Stimulated activated CD8-positive, alpha-beta memory T cell treated with anti-CD3 and anti-CD28 coated beads, Interleukin-15, amount 100 ng/mL, for 48 hours (primary cell): ENCODE results near the gene NISCH.

Experiments
- DNase-seq, 2 donors: peaks; one replicate each; pipeline ENCODE4 v3.0.0-alpha.2; 2020; ENCODE audit warnings: low read depth in 2 of 2

Gene NISCH

DNA sequence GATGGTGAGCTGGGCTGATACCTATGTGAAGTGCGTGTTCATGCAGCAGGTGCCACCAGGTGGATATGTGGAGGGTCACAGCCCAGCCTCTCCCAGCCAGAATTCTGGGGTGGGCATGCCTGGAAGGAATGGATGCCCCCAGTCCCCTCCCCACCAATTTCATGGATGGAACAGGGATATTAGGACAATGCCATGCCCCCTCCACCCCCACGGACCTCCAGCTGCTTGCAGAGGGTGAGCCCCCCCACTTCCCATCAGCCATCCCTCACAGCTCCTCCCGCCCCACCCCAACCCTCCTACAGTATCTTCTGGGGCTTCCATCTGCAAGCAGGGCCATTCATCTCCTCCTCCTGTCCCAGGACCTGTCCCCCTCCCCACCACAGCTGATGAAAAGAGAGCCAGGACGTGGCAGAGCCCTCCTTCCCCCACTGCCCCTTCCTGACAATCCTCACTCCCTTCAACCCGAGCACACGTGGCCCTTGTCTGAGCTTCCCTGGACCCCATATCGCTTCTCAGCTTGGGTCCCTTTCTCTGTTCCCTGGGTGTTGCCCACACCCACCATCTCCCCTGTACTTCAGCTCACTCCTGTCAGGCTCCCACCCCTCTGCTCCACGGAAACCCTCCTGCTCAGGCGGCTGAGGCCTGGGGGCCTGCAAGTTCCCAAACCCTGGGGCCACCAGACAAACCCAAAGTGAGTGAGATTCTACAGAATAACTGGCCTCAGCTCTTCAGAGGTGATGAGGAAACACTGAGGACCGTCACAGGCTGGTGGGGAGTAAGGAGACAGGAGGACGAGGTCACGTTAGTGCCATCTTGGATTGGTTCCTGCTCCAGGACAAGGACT, 7.7 kb upstream of the NISCH start:
- DNase-seq = no peak

DNA sequence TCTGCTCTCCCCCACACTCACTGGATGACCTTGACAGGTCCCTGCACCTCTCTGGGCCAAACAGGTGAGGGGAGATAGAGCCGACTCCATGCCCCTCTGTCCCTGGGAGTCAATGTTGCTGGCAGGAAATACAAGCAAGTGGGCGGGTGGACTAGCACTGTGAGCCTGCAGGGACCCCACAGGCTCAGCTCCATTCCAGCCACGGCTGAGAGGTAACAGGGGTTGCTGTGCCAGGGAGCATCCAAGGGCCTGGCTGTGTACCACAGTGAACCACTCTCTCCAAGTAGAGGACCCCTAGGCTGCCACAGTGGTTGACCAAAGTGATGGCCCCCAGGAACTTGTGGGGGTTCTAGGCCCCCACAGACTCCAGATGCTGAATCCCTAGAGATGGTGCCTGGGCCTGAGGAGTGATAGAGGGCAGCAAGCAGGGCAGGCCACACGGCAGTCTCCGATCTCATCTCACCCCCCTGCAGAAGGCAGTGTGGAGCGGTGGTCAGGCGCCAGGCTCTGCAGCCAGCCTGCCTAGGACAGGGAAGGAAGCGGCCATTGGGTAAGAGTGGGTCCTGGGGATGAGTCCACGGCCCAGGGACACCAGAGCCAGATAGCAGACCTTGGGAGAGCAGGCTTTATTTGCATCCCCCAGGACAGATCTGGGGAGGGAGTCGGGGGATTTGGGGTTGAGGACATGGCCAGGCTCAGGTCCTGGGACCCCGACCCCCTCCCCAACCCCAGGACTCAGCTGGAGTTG, 4.7 kb upstream of the NISCH start:
- DNase-seq = no peak

DNA sequence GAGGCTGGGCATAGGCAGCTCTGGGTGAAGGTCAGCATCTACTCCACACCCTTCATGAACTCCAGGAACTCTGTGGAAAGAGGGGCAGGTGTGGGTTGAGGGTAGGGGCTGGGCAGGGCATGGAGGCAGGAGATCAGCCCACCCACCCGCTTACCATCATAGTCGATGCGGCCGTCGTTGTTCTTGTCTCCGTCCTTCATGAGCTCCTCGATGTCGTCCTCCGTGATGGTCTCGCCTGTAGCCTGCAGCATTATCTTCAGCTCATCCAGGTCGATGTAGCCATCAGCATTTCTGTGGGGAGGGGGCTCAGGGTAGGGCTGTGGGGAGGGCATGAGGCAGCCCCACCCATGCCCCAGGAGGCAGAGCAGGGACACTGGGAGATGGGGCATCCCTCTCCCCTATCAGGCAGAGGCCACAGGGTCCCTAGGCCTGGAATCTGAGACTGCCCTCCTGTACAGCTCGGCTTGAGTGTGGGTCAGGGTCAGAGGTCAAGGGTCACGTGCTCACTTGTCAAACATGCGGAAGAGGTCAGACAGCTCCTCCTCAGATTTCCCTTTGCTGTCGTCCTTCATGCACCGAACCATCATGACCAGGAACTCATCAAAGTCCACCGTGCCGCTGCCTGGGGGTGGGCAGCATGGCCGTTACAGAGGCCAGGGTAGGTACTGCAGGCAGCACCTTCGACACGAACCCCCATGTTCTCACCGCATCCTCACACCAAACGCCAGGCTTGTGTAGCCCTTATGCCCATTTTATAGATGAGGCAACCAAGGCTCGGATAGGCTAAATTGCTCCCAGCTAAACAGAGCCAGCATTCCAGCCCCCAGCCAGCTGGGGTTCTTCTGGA, 3.9 kb upstream of the NISCH start:
- DNase-seq = no peak

DNA sequence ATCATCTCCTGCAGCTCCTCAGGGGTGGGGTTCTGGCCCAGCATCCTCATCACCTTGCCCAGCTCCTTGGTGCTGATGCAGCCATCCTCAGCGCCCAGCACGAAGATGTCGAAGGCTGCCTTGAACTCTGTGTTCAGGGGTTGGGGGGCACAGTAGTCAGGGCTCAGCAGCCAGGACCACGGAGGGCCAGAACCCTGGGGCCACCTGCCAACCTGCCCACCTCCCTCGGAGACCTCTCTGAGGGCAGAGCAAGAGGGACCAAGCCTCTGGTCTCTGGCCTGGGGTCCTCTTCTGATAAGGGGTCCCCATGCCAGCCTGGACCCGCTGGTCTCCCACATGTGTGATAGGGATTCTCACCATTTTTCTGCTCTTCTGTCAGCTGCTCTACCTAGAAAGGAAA, 3.3 kb upstream of the NISCH start:
- DNase-seq = no peak

DNA sequence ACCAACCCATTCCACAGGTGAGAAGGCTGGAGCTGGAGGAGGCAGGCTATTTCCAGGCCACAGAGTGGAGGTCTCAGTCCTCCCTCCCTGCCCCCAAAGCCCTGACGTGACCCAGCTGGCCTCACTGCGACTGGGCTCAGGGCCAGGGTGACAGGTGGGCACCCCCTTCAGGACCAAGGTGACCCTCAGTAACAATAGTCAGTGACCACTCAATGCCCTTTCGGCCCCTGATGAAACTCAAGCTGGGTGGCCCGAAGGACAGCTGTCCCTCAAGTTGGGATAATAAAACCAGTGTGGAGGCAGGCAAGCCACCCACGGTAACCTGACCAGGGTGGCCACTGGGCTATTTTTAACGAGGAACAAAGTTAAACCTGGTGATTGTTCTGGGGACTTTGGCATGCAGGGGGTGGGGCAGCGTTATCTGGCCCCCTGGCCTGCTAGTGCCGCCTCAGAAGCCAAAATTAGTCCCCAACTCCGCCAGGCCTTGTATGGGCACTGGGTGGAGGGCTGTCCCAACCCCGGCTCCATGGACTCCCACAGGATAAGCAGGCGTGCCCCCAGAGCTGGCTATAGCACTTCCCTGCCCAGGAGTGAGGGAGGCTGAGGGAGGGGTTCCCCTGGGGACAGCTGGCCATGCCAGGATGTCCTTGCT, 2.7 kb upstream of the NISCH start:
- no peak for DNase-seq

DNA sequence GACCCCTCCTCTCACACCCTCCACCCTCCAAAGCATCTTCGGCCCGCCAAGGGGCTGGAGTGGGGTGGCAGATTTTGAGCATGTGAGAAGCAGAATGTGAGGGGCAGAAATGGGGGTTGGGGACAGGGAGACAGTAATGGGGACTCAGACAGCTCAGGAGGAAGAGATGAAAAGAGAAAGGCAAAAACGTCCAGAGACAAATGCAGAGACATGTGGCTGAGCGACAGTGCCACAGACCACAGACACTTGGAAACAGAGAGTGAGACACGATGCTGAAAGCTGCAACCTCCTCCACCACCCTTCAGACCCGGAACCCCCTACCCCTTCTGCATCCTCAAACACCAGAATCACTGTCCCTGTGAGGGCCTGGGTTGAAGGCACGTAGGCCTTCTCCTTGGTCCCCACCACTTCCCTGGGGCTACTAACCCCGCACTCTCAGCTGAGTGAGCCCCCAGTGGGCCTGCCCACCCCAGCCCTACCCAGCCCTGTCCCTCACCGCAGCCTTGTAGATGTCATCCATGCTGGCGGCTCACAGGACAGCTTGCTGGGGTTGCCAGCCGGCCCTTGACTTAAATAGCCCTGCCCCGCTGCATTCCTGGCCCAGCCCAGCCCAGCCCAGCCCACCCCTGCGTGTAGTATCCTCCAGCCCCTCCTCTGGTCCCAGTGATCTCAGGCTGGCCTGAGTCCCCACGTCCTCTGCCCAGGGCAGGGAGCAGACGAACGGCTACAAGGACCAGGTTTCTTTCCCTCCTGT, 1.7 kb upstream of the NISCH start, which contains the start of gene TNNC1:
TNNC1 (minus strand) TSS at position 546 of the 754 bp plus-strand sequence; CDS start at position 520, 26 bp downstream.
- no peak for DNase-seq

DNA sequence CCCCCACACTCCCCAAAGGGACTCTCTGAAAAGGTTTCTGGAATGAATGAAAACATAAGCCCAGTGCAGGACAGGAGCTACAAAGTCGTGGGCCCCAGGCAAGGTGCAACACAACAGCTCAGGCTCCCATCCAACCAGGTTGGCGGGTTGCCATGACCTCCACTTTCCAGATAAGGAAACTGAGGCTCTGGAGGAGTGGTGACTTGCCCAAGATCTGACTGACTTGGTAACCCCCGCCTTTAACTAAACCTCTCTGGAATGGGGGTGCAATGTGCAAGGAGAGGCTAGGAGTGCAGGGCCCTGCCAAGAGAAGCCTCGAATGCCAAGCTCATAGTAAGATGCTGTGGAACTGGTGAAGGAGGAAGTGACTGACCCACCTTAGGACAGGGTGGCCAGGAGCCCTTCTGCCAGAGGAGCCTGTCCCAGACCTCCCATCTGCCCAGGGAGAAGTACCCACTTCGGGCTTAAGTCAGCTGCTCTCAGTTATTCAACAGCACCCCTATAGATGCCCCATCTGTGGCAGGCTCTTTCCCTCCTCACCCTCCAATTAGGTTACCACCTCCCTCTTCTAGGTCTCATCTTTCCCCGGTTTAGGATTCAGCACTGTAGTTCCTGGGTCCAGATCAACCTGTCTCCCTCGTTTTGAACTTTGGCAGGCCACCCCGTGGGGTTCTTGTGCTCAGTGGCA, 1.0 kb upstream of the NISCH start:
- no peak for DNase-seq

DNA sequence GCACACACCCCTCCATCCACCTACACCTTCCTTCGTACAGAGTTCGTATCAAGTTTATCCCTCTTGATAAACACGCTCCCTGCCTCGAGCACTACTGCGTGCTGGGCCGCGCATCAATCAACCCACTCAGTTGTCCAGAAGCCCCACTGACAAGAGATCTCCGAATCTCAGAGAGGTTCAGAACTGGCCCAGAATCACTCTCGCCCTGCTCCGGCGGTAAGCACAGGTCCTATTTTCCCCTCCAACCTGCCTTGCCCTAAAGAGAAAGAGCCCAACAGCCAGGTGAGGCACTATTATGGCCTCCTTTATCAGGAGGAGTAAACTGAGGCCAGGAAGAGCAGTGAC, 494 bp upstream of the NISCH start:
- no peak for DNase-seq

DNA sequence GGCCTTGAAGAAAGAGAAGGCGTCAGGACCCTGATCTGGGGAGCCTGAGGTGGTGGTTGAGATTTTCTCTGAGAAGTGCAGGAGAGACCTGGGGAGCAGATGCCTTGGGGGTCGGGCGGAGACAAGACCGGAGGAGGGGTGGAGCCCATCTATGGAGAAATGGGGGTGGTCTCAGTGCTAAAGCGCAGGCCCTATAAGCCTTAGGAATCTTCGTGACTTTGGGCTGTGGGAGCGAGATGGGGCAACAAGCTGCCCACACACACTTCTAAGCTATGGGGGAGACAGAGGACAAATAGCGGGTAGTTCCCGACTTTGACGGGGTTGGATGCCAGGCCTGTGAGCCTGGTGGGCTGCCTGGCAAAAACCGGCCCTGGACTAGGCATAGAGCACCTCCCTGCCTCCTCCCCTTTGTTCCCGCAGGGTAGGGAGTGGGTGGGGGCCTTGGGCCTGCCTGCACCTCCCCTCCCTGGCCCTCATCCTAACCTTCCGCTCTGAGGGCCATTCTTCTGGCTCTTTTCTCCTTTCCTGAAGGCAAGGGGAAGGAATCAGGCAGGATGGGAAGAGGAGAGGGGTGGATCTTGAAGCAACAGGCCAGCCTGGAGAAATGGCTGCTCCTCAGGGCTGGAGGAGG, 880 bp downstream of the NISCH start:
- DNase-seq = no peak

DNA sequence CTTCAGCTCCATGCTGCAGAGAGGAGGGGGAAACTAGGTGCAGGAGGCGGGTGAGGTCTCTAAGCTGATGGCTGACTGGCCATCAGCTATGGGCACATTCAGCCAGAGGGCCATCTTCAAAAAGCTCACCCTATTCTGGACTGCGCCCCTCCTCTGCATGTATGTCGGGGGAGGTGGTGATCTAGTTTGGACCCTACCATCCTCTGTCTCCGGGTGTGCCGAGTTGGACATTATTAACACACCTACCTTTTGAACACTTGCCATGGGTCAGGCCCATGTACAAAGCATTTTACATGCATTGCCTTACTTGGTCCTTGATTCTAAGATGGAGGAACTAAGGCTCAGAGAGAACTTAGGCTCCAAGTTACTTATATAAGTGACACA, 1.4 kb downstream of the NISCH start:
- DNase-seq = no peak

DNA sequence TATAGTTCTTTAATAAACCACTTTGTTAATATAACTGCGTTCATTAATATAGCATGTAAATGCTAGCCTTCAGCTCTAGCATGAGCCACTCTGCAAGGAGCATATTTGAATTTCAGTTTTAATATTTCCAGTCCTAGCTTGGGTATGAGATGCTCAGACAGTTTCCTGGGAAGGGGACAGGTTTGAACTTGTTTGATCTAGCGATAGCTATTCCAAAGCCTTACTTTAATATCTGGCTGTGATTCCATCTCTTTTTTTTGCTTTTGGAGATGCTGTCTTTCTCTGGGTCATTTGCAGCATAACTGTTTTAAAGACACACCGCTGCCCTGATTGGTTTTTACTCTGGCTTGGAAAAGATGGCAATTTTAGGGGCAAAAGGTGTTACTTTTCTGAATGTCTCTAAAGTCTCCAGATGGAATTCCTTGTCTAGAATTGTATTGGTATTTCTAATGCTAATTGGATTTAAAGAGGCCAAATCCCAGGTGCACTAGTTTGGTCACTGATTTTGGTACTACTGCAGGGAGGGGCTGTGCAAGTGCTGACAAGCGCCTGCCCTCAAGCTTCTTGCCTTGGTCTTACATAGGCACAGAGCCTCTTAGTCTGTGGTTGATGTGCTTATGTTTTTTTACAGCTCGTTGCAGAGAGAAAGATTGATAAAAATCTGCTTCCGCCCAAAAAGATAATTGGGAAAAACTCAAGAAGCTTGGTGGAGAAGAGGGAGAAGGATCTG, 2.8 kb downstream of the NISCH start:
- no peak for DNase-seq

DNA sequence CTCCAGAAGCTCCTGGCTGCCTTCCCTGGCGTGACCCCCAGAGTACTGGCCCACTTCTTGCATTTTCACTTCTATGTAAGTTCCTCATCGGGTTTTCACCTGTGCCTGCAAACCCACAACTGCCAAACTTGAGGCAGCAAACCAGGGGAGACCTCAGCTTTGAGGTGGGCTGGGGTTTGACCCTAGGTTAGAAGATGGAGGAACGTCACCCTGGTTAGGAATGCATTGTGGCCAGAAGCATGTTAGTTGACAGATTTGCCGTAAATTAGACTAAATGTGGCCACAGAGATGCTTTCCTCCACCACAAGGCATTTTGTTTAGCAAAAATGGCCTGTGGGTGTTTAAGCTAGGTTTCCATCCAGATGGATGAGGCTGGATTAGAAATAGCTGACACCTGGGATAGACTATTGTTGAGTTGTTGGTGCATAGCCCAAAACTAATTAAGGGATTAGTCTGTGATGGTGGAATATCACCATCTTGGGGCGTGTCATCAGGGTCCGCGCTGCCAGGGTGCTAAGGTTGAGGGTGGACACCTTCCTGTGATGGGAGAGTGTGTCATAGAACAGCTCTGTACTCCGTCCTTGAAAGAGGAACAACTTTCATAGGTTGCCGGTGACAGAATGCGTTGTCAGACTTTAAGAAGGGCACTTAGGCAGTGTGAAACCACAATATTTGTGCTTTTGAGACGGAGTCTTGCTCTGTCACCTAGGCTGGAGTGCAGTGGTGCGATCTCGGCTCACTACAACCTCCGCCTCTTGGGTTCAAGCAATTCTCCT, 3.6 kb downstream of the NISCH start:
- DNase-seq = no peak

DNA sequence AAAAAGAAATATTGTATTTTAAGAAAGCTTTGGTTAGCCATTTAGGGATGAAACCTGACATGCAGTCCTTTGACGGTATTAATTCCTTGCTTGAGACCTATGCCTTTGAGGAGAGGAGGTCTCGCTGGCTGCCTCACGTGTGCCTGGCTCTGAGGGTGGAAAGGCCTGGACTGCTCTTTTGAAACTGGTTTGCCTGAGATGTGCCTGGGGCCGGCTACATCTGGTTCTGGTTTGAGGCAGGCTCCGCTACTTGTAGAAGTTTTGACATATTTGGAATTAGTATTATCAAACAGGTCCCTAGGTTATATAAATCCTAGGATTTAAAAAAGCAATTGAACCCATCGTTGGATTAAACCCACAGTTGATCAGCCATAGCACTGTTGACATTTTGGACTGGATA, 6.5 kb downstream of the NISCH start:
- no peak for DNase-seq

DNA sequence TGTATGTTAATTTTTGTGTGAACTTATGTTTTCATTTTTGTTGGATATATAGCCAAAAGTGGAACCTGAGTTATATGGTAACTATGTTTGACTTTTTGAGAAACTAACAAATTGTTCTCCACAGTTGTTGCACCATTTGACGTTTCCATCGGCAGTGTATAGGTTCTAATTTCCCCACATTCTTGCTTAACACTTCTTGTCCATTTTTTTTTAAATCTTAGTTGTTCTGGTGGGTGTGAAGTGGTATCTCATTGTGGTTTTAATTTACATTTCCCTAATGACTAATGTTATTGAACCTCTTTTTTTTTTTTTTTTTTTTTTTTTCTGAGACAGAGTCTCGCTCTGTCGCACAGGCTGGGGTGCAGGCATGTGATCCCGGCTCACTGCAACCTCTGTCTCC, 8.0 kb downstream of the NISCH start:
- no peak for DNase-seq

DNA sequence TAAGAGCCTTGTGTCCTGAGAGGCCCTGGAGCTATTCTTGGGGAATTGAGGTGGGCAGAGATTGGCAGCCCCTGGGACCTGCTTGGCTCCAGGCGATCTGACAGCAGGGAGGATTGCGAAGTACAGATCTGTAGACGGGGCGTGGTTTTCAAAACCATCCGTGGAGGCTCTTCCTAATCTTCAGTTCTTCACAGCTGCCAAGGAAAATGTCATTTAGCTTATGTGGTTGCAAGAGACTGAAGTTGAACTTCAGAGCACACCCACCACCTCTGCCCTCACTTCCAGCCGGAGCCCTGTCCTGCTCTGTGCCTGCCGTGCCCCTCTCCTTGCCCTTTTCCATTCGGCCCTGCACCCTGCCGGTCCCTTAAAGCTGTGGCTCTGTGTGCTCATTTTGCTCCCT, 12.9 kb downstream of the NISCH start:
- DNase-seq = no peak

DNA sequence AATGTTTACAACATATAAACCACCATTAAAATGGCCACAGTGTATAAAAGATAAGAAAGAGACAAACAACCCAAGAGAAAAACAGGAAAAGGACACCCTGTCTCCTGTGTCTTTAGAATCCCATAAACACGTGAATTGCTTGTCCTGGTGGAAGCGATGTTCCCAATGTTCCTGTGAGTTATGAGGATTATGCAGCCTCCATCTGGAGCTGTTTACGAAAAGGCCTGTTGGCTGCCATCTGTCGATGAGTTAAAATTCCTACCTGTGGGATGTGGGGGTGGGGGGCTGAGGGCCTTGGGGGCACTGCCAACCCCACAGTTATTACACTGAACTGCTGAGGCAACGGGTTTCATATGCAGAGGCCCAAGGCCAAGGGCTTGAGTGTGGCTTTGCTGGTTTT, 13.6 kb downstream of the NISCH start:
- no peak for DNase-seq

DNA sequence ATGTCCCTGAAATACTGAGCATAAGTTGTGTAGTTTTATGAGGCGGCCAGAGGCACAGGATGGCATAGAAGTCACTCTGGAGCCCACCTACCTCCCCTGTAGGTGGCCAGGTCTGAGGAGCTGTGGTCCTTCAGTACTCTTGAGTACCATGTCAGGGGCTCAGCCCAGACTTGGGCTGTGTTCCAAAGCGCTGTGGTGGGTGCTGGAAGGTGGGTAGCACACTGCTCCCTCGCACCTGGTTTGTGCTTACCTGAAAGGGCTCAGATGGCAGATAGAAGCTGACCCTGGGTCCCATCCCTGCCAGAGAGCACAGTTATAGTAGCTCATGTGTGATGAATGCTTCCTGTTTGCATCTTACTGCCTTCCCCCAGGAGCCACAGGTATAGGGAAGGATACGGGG, 15.5 kb downstream of the NISCH start:
- no peak for DNase-seq

DNA sequence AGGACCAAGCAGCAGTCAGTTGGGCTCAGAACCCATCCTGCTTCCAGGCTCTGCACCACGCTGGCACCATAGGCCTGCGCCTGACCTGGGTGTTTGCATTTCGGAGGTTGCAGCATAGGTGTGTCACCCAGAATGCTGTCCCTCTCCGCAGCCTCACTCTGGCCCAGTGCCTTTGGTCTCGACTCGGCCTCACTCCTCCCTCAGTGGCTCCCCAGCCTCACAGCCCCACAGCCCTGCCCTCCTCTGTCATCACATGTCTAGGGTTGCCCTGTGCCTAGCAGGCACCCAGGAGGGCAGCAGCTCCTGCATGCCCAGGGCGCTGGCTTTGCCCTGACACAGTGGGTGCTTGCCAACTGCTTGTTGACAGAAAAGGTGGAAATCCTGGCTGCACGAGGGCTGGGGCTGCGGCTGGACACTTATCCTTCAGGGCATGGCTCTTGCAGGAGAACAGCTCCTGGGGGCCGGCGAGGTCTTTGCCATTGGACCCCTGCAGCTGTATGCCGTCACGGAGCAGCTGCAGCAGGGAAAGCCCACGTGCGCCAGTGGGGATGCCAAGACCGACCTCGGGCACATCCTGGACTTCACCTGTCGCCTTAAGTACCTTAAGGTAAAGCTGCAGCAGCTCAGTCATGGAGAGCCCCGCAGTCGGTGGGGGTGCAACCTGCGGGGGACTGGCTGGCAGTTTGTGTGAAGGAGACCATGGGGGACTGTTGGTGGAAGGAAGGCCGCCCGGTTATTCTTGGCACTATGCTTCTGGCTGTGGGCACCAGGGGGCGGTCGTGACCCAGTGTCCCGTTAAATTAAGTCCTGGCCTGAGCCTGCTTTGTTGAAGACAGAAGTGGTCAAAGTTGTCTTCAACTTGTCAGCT, 16.2 kb downstream of the NISCH start:
- DNase-seq = no peak
